Right lobe of liver (tissue), 4 donors: ENCODE data around the gene SGCA.

Experiments used
- POLR2A ChIP-seq: fragments of 450-650 bp; IDR thresholded peaks from one replicate; pipeline ENCODE4 v1.6.1; 2017; ENCODE audit warnings: antibody characterized with exemption, mild to moderate bottlenecking
- TF ChIP-seq, protein P1 (sequence below), 4 donors: fragments of 200-600 bp in 3 of 4; fragments of 450-650 bp in 1 of 4; IDR thresholded peaks; one replicate each; pipeline versions ENCODE4 v1.5.1 to v1.8.0; 2016 to 2022; ENCODE audit warnings: antibody characterized with exemption in 4 of 4, mild to moderate bottlenecking in 2 of 4
- donor health status: DM: no; HTN: no; CAD: no.
- donor health status: DM: no; HTN: no; CAD: no.
- donor health status: DM: no; HTN: yes; CAD: no.

- TF ChIP-seq, protein P1, sequence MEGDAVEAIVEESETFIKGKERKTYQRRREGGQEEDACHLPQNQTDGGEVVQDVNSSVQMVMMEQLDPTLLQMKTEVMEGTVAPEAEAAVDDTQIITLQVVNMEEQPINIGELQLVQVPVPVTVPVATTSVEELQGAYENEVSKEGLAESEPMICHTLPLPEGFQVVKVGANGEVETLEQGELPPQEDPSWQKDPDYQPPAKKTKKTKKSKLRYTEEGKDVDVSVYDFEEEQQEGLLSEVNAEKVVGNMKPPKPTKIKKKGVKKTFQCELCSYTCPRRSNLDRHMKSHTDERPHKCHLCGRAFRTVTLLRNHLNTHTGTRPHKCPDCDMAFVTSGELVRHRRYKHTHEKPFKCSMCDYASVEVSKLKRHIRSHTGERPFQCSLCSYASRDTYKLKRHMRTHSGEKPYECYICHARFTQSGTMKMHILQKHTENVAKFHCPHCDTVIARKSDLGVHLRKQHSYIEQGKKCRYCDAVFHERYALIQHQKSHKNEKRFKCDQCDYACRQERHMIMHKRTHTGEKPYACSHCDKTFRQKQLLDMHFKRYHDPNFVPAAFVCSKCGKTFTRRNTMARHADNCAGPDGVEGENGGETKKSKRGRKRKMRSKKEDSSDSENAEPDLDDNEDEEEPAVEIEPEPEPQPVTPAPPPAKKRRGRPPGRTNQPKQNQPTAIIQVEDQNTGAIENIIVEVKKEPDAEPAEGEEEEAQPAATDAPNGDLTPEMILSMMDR (IDR thresholded peaks at IDR 0.05) = no peak
- no peak for TF ChIP-seq POLR2A
Observed at GRCh38 chr17:50133769-50134099, 32.1 kb upstream of the SGCA start.
